Gastrocnemius medialis (tissue), 4 donors: ENCODE results near the gene EML3. TPM values are rescaled to one million over a fixed set of nuclear protein-coding genes. Genes with fewer than 3 reads are reported as not detected.

Source experiments
- ATAC-seq, 2 donors: fragments of 150-250 bp; one replicate each; pipeline ENCODE4 v1.9.1; 2016
- DNase-seq, 2 donors: peaks; one replicate each; pipeline ENCODE4 v3.0.0-alpha.2; 2019
- H3K27ac ChIP-seq, 4 donors: fragments of 200-600 bp; sonication (generic); 1 replicate in 1 of 4; 2 replicates in 3 of 4; pipeline ENCODE4 v1.5.1; 2016 to 2018; ENCODE audit warnings: mild to moderate bottlenecking in 2 of 4, moderate library complexity in 1 of 4
- H3K27me3 ChIP-seq, 3 donors: fragments of 200-600 bp; sonication (generic) in 2 of 3; 1 replicate in 1 of 3; 2 replicates in 2 of 3; pipeline versions ENCODE4 v1.5.1 to v1.6.0; 2016 to 2019; ENCODE audit warnings: mild to moderate bottlenecking in 1 of 3, moderate library complexity in 1 of 3
- H3K36me3 ChIP-seq, 2 donors: fragments of 200-600 bp; sonication (generic) in 1 of 2; one replicate each; pipeline ENCODE4 v1.5.1; 2017 to 2018
- H3K4me1 ChIP-seq, 2 donors: fragments of 200-600 bp; sonication (generic) in 1 of 2; one replicate each; pipeline ENCODE4 v1.5.1; 2016 to 2017; ENCODE audit warnings: mild to moderate bottlenecking in 2 of 2
- H3K4me3 ChIP-seq, 4 donors: fragments of 200-600 bp; sonication (generic) in 3 of 4; 1 replicate in 1 of 4; 2 replicates in 3 of 4; pipeline ENCODE4 v1.5.1; 2016 to 2019; ENCODE audit warnings: mild to moderate bottlenecking in 2 of 4
- H3K9me3 ChIP-seq, 3 donors: fragments of 200-600 bp; sonication (generic) in 2 of 3; 1 replicate in 1 of 3; 2 replicates in 2 of 3; pipeline ENCODE4 v1.5.1; 2016 to 2019
- POLR2A ChIP-seq, 2 donors: fragments of 450-650 bp; IDR thresholded peaks; one replicate each; pipeline ENCODE4 v1.6.1; 2017; ENCODE audit warnings: antibody characterized with exemption in 2 of 2, mild to moderate bottlenecking in 2 of 2, moderate library complexity in 2 of 2
- in situ Hi-C, 4 donors: fragments of 200-750 bp; cut with MboI; loops; one replicate each; pipeline versions ENCODE4 v1.15.0 to v1.8.0; 2017; ENCODE audit warnings: low sequenced_read_pairs in 4 of 4
- intact Hi-C: fragments of 100-400 bp; cut with DNase I; formaldehyde crosslinking; loops from one replicate; pipeline ENCODE4 v1.15.1; 2023; ENCODE audit warnings: low total_unique reads
- total RNA-seq, 4 donors: library from RNA; depleted of rRNA; stranded (reverse); fragments of >200 nt; gene quantifications; one replicate each; pipeline versions ENCODE4 v1.1.0 to v1.2.3, GENCODE V29; 2016
- TF ChIP-seq, protein P1 (sequence below), 5 experiments: fragments of 450-650 bp in 3 of 5; fragments of 200-600 bp in 2 of 5; sonication (generic) in 2 of 5; IDR thresholded peaks in 4 of 5; conservative IDR thresholded peaks in 1 of 5; 1 replicate in 4 of 5; 2 replicates in 1 of 5; pipeline ENCODE4 v1.5.1; 2016 to 2019; ENCODE audit warnings: antibody characterized with exemption in 5 of 5, mild to moderate bottlenecking in 3 of 5, moderate library complexity in 3 of 5

EML3 gene
- total RNA-seq, 4 donors from 2014 or later, result 4.7 to 7.9 (median 7.0) TPM

DNA sequence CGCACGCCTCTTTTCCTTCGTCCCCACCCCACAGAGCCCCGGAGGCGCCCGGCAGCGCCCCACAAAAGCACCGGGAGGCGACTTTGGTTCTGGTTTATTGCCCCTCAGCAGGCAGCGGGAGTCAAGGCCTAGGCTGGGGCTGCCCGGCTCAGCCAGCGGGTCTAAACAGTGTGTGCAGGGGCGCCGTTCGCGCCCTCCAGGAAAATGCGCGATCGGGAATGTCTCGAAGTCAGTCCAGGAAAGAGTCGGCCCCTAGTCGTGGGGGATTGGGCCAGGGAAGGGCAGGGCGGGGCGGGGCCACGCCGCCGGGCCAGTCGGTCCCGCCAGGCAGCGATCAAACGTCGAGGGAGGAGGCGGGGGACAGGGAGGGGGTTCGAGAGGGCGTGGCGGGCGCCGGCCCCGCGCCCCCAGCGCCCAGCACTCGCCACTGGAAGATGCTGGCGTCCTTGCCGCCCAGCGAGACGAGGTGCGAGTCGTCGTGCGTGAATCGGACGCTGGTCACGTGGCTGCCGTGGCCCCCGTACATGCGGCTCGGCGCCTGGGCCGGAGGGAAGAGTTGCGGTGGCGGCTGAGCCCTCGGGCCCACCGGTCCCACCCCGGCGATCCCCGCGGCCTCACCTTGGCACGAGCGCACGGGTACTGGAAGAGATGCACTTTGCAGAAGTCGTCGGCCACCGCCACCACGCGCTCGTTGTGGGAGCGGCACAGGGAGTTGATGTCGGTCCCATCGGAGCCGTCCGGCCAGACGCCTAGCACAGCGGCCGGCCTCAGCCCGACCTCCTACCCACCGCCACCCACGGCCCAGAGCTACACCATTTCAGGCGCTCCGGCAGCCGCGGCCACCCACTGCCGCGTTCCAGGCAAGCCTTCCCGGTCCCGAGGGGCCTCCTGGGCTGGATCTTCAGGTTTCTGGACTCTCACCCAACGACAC lies 10.2 kb downstream of the EML3 start:
- Histone ChIP-seq H3K9me3 (no peaks in the 10 kb centered on the region), H3K36me3 (peaks cover 0 to 30% of the 10 kb centered on the region in 2 donors), H3K4me3 (peak overlapping the region; percentile 84 to 99 (median 98)), H3K27me3 (no peaks in the 10 kb centered on the region), H3K4me1 (peaks cover 17 to 29% of the 10 kb centered on the region in 2 donors), H3K27ac (peak overlapping the region; percentile 87 to 97 (median 94))
- TF ChIP-seq POLR2A (IDR thresholded peaks at IDR 0.05), result peak; percentile 37 to 41
- TF ChIP-seq, protein P1, sequence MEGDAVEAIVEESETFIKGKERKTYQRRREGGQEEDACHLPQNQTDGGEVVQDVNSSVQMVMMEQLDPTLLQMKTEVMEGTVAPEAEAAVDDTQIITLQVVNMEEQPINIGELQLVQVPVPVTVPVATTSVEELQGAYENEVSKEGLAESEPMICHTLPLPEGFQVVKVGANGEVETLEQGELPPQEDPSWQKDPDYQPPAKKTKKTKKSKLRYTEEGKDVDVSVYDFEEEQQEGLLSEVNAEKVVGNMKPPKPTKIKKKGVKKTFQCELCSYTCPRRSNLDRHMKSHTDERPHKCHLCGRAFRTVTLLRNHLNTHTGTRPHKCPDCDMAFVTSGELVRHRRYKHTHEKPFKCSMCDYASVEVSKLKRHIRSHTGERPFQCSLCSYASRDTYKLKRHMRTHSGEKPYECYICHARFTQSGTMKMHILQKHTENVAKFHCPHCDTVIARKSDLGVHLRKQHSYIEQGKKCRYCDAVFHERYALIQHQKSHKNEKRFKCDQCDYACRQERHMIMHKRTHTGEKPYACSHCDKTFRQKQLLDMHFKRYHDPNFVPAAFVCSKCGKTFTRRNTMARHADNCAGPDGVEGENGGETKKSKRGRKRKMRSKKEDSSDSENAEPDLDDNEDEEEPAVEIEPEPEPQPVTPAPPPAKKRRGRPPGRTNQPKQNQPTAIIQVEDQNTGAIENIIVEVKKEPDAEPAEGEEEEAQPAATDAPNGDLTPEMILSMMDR (IDR thresholded peaks at IDR 0.05 in 4 of 5, conservative IDR thresholded peaks at IDR 0.05 in 1 of 5), result peak in 4 of 5 experiments; percentile 14 to 47 (median 16)
- DNase-seq, result peak; percentile 62 to 65
- intact Hi-C loops (loop anchor here (1.0 to 5.0 kb wide), 6 partner anchors 10 to 205 kb away; partner anchors contain the start of genes BSCL2, EML3, GNG3 and UBXN1), in situ Hi-C loops (loop anchor here in 1 of 4 donors (25.0 kb wide), 1 partner anchor 110 kb away; the partner anchor contains the start of genes BSCL2 and GNG3)
- peak; percentile 62 to 71 for ATAC-seq

DNA sequence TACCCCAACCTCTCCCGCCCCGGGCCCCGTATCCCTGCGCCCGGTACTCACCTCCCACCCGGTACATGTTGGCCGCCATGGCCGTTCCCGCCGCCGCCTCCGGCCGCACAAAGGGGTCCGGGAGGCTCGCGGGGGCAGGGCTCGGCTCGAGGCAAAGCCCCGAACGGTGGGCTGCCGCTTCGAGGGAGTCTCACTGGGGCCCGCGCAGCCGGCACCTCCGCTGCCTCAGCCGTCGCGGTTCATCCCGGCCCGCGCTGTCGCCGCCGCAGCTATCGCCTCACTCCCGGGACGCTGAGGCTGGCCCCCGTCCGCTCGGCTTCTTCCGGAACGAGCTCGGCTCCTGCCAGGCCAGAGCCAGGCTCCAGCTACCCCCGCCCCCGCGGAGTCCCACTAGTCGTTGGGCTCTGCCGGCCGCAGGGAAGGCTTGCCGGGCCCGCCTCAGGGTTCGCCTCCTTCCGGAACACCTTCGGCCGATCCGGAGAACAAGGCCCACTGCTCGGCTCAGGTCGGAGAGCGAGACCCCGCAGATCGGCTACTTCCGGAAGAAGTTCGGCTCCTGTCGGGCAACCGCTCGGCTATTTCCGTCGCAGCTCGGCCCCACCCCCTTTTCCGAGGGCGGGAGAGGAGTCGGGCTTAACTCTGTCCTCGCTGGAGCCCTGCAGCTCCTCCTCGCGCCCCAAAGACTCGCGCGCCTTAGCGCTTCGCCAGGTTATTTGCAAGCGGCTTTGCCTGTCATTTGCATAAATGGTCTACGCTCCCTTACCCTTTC lies 11.0 kb downstream of the EML3 start, which contains the start of gene MTA2:
Gene MTA2, minus strand, starts transcription at position 494 of the 769 bp plus-strand sequence. Its CDS starts 415 bp downstream, at position 79.
- peaks cover 0 to 39% of the 10 kb centered on the region in 2 donors for H3K36me3 ChIP-seq
- intact Hi-C loops, result loop anchor here (1.0 to 5.0 kb wide), 7 partner anchors 9 to 204 kb away; partner anchors contain the start of genes BSCL2, EML3, GNG3 and UBXN1

DNA sequence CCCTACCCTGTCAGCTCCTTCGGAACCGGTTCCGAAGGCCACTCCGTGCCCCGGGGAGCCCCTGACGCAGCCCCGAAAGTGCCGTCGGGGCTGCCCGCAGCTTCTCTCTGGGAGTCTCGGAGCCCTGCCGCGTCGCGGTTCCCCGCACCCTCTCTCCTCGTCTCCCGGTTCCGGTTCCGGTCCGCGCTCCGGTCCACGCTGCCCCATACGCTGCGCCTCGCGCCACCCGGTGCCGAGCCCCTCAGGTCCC lies 11.5 kb downstream of the EML3 start:
- intact Hi-C loops, result loop anchor here (1.0 to 5.0 kb wide), 6 partner anchors 9 to 204 kb away; partner anchors contain the start of genes BSCL2, GNG3 and UBXN1
- Histone ChIP-seq H3K27ac (peak overlapping the region; percentile 87 to 97 (median 94)), H3K9me3 (no peaks in the 10 kb centered on the region), H3K27me3 (no peaks in the 10 kb centered on the region), H3K4me3 (peak overlapping the region; percentile 84 to 99 (median 98)), H3K36me3 (peaks cover 0 to 44% of the 10 kb centered on the region in 2 donors), H3K4me1 (peaks cover 17 to 29% of the 10 kb centered on the region in 2 donors)
- TF ChIP-seq, protein P1 (IDR thresholded peaks at IDR 0.05 in 4 of 5, conservative IDR thresholded peaks at IDR 0.05 in 1 of 5), result no peak
- no peak for TF ChIP-seq POLR2A (IDR thresholded peaks at IDR 0.05)
- in situ Hi-C loops, result loop anchor here in 1 of 4 donors (25.0 kb wide), 1 partner anchor 111 kb away; the partner anchor contains the start of genes BSCL2 and GNG3
- DNase-seq (no peak), ATAC-seq (peak in 1 of 2 donors; percentile 10)

More for the DNA sequence above, 11.0 kb downstream of the EML3 start, which contains the start of gene MTA2:
- Histone ChIP-seq H3K4me1 (peaks cover 17 to 29% of the 10 kb centered on the region in 2 donors), H3K4me3 (peak within 1 kb of the TSS; percentile 84 to 99 (median 98)), H3K9me3 (no peaks in the 10 kb centered on the region), H3K27ac (peak within 1 kb of the TSS; percentile 87 to 97 (median 94)), H3K27me3 (no peaks in the 10 kb centered on the region)
- TF ChIP-seq, protein P1 (IDR thresholded peaks at IDR 0.05 in 4 of 5, conservative IDR thresholded peaks at IDR 0.05 in 1 of 5), result no peak
- peak; percentile 43 to 57 for TF ChIP-seq POLR2A (IDR thresholded peaks at IDR 0.05)
- ATAC-seq (peak; percentile 83 to 85), DNase-seq (peak; percentile 97)
- in situ Hi-C loops, result loop anchor here in 1 of 4 donors (25.0 kb wide), 1 partner anchor 111 kb away; the partner anchor contains the start of genes BSCL2 and GNG3
